Fibroblast of mammary gland (primary cell): ENCODE results near the gene LRMDA.

ENCODE experiments used
- DNase-seq: peaks from one replicate; pipeline ENCODE4 v3.0.0-alpha.2; 2010; ENCODE audit warnings: low read depth
- H3K4me3 ChIP-seq: 2 replicates; pipeline ENCODE4 v1.5.1; 2011; ENCODE audit warnings: low read depth, mild to moderate bottlenecking, low read length, moderate library complexity; ENCODE audit not compliant: control insufficient read depth
- TF ChIP-seq, protein P1 (sequence below): conservative IDR thresholded peaks from 2 replicates; pipeline ENCODE4 v1.5.1; 2011; ENCODE audit warnings: low read depth, low read length, inconsistent platforms; ENCODE audit not compliant: control insufficient read depth, insufficient read depth

LRMDA gene

DNA sequence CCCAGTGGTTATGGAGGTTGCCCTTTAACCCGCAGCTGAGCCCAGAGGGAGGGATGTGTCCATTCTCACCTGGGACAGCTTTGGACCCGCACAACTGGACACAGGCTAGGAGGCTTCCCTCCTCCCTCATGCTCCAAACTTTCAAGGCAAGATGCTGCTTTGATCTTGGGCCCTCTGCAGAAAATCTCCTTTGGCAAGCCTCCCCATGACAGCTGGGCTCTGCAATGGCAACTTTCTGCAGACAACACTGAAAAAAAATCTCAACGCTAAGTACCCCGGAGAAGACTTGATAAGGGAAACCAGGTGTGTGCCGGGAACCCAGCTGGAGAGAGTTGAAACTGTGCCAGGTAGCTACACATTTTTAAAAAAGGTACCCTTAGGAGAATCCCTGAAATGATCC lies 610.1 kb downstream of the LRMDA start:
- no peak for DNase-seq
- TF ChIP-seq, protein P1, sequence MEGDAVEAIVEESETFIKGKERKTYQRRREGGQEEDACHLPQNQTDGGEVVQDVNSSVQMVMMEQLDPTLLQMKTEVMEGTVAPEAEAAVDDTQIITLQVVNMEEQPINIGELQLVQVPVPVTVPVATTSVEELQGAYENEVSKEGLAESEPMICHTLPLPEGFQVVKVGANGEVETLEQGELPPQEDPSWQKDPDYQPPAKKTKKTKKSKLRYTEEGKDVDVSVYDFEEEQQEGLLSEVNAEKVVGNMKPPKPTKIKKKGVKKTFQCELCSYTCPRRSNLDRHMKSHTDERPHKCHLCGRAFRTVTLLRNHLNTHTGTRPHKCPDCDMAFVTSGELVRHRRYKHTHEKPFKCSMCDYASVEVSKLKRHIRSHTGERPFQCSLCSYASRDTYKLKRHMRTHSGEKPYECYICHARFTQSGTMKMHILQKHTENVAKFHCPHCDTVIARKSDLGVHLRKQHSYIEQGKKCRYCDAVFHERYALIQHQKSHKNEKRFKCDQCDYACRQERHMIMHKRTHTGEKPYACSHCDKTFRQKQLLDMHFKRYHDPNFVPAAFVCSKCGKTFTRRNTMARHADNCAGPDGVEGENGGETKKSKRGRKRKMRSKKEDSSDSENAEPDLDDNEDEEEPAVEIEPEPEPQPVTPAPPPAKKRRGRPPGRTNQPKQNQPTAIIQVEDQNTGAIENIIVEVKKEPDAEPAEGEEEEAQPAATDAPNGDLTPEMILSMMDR, result no peak
- H3K4me3 ChIP-seq, result no peak overlapping the region

- peak; percentile 6 for DNase-seq
- no peak overlapping the region for H3K4me3 ChIP-seq
- TF ChIP-seq, protein P1, result no peak
Measured at GRCh38 chr10:76043261-76043660, 611.8 kb downstream of the LRMDA start.

DNA sequence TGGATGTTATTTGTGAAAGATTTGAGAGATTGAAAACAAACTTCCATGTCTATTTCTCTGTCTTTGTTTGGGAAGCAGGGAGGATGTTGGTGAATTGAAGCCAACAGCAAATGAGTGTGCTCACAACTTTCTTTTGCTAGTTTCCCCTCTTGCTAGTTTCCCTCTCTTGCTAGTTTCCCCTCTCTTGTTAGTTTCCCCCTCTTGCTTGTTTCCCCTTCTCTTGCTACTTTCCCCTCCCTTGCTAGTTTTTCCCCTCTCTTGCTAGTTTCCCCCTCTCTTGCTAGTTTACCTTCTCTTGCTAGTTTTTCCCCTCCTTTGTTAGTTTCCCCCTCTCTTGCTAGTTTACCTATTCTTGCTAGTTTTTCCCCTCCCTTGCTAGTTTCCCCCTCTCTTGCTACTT lies 613.3 kb downstream of the LRMDA start:
- no peak for DNase-seq
- H3K4me3 ChIP-seq, result no peak overlapping the region
- TF ChIP-seq, protein P1, result no peak

DNA sequence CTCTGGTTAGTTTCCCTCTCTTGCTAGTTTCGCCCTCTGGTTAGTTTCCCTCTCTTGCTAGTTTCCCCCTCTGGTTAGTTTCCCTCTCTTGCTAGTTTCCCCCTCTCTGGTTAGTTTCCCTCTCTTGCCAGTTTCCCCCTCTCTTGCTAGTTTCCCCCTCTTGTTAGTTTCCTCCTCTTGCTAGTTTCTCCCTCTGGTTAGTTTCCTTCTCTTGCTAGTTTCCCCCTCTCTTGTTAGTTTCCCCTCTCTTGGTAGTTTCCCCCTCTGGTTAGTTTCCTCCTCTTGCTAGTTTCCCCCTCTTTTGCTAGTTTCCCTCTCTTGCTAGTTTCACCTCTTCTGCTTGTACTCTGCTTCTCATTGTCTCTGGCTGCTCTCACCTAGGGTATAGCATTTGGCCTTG lies 613.8 kb downstream of the LRMDA start:
- no peak for DNase-seq
- TF ChIP-seq, protein P1, result no peak

GRCh38 chr10:76047521-76047920 lies 616.1 kb downstream of the LRMDA start:
- DNase-seq, result no peak
- TF ChIP-seq, protein P1, result no peak
- no peak overlapping the region for H3K4me3 ChIP-seq

More for the DNA sequence above, 613.8 kb downstream of the LRMDA start:
- H3K4me3 ChIP-seq, result no peak overlapping the region

- peak; percentile 31 for DNase-seq
- TF ChIP-seq, protein P1, result no peak
- H3K4me3 ChIP-seq, result no peak overlapping the region
Measured at GRCh38 chr10:76049581-76050290, 618.3 kb downstream of the LRMDA start.

GRCh38 chr10:76050291-76050625 lies 618.8 kb downstream of the LRMDA start:
- DNase-seq, result no peak
- TF ChIP-seq, protein P1, result no peak
- no peak overlapping the region for H3K4me3 ChIP-seq
